HepG2 (cell line): ENCODE measurements around the gene ASB16. TPM values are rescaled to one million over a fixed set of nuclear protein-coding genes. Genes with fewer than 3 reads are reported as not detected.
A peak's percentile ranks its signal among the peaks of the same experiment; 100 is the strongest.

Experiments
- AGO1 ChIP-seq: fragments of 200-400 bp; formaldehyde crosslinking; IDR thresholded peaks from 2 replicates; pipeline ENCODE4 v1.6.1; 2017; ENCODE audit warnings: mild to moderate bottlenecking, low read depth, low read length, moderate library complexity; ENCODE audit not compliant: poor library complexity, severe bottlenecking
- ATF4 ChIP-seq, 2 experiments: fragments of 450-650 bp in 1 of 2; sonication (generic) in 1 of 2; formaldehyde crosslinking; IDR thresholded peaks; 2 replicates each; pipeline versions ENCODE4 v1.5.0 to v1.8.0; 2020 to 2022; ENCODE audit warnings: mild to moderate bottlenecking in 1 of 2, missing genetic modification reagents in 1 of 2
- BCL3 ChIP-seq: sonication (generic); formaldehyde crosslinking; IDR thresholded peaks from 2 replicates; pipeline ENCODE4 v1.5.1; 2020; ENCODE audit warnings: mild to moderate bottlenecking, missing genetic modification reagents, moderate library complexity
- CBFB ChIP-seq: sonication (generic); formaldehyde crosslinking; IDR thresholded peaks from 2 replicates; pipeline ENCODE4 v1.4.0; 2020; ENCODE audit warnings: missing genetic modification reagents
- CREM ChIP-seq, 2 experiments: sonication (generic) in 1 of 2; formaldehyde crosslinking in 1 of 2; IDR thresholded peaks; 2 replicates each; pipeline versions ENCODE4 v1.4.0 to v1.6.1; 2016 to 2020; ENCODE audit warnings: antibody characterized with exemption in 1 of 2, mild to moderate bottlenecking in 1 of 2, missing genetic modification reagents in 1 of 2
- DPF2 ChIP-seq: sonication (generic); formaldehyde crosslinking; IDR thresholded peaks from 2 replicates; pipeline ENCODE4 v1.4.0; 2020; ENCODE audit warnings: mild to moderate bottlenecking, low read depth, missing genetic modification reagents, borderline replicate concordance
- HNRNPLL ChIP-seq: fragments of 200-400 bp; formaldehyde crosslinking; IDR thresholded peaks from 2 replicates; pipeline ENCODE4 v1.6.1; 2017; ENCODE audit warnings: mild to moderate bottlenecking, low read depth, low read length; ENCODE audit not compliant: poor library complexity, severe bottlenecking
- KDM1A ChIP-seq: IDR thresholded peaks from 2 replicates; pipeline ENCODE4 v1.6.1; 2016; ENCODE audit warnings: missing compliant biosample characterization
- PTBP1 ChIP-seq: fragments of 200-400 bp; formaldehyde crosslinking; IDR thresholded peaks from 2 replicates; pipeline ENCODE4 v1.6.1; 2018; ENCODE audit warnings: low read length, low read depth; ENCODE audit not compliant: poor library complexity, severe bottlenecking
- RBFOX2 ChIP-seq: fragments of 200-400 bp; formaldehyde crosslinking; IDR thresholded peaks from 2 replicates; pipeline ENCODE4 v1.6.1; 2017; ENCODE audit warnings: low read depth, mild to moderate bottlenecking, low read length
- SMARCC2 ChIP-seq: fragments of 450-650 bp; IDR thresholded peaks from 2 replicates; pipeline ENCODE4 v1.6.1; 2017; ENCODE audit warnings: antibody characterized with exemption, mild to moderate bottlenecking
- ZBTB38 ChIP-seq: sonication (generic); formaldehyde crosslinking; IDR thresholded peaks from 2 replicates; pipeline ENCODE4 v1.5.1; 2020; ENCODE audit warnings: mild to moderate bottlenecking, missing genetic modification reagents
- ZNF329 ChIP-seq: sonication (generic); formaldehyde crosslinking; IDR thresholded peaks from 2 replicates; pipeline ENCODE4 v1.9.0; 2021; ENCODE audit warnings: low read depth, mild to moderate bottlenecking, missing genetic modification reagents
- ZNF501 ChIP-seq: sonication (generic); formaldehyde crosslinking; IDR thresholded peaks from 2 replicates; pipeline ENCODE4 v1.5.1; 2020; ENCODE audit warnings: mild to moderate bottlenecking, moderate library complexity, missing genetic modification reagents
- ZNF556 ChIP-seq: sonication (generic); formaldehyde crosslinking; IDR thresholded peaks from 2 replicates; pipeline ENCODE4 v1.4.0; 2020; ENCODE audit warnings: mild to moderate bottlenecking, missing genetic modification reagents, borderline replicate concordance
- ZNF770 ChIP-seq: sonication (generic); formaldehyde crosslinking; IDR thresholded peaks from 2 replicates; pipeline ENCODE4 v1.5.0; 2020; ENCODE audit warnings: mild to moderate bottlenecking, missing genetic modification reagents
- polyA plus RNA-seq, 8 experiments: library from polyadenylated mRNA; depleted of rRNA in 3 of 8; stranded (reverse) in 7 of 8; unstranded in 1 of 8; fragments of >200 nt; fragmentation: Illumina TruSeq in 4 of 8; extraction: Trizol in 4 of 8; gene quantifications; 2 replicates each; pipeline versions ENCODE4 v1.2.1 to v1.2.3, GENCODE V29; 2011 to 2016; ENCODE audit warnings: low read depth in 4 of 8, missing spikeins in 1 of 8, mixed read lengths in 1 of 8; ENCODE audit not compliant: insufficient read depth in 1 of 8
- total RNA-seq, 5 experiments: library from RNA; depleted of rRNA; stranded (reverse); fragments of >200 nt; fragmentation: Illumina TruSeq; extraction: Trizol; gene quantifications; 2 replicates each; pipeline ENCODE4 v1.2.3, GENCODE V29; 2016; ENCODE audit warnings: low read depth in 1 of 5
- TF ChIP-seq, protein P1 (sequence below): sonication (generic); formaldehyde crosslinking; conservative IDR thresholded peaks from 2 replicates; pipeline ENCODE4 v1.4.0; 2020; ENCODE audit warnings: missing genetic modification reagents
- TF ChIP-seq, protein P2 (sequence below): sonication (generic); formaldehyde crosslinking; IDR thresholded peaks from 2 replicates; pipeline ENCODE4 v1.4.0; 2020; ENCODE audit warnings: missing genetic modification reagents

Gene ASB16
- total and polyA plus RNA-seq, 2 of the 13 experiments (the other 11 are each of a cell fraction or from before 2014, with no cell fraction given) = 0.07 TPM; not detected in 1

DNA sequence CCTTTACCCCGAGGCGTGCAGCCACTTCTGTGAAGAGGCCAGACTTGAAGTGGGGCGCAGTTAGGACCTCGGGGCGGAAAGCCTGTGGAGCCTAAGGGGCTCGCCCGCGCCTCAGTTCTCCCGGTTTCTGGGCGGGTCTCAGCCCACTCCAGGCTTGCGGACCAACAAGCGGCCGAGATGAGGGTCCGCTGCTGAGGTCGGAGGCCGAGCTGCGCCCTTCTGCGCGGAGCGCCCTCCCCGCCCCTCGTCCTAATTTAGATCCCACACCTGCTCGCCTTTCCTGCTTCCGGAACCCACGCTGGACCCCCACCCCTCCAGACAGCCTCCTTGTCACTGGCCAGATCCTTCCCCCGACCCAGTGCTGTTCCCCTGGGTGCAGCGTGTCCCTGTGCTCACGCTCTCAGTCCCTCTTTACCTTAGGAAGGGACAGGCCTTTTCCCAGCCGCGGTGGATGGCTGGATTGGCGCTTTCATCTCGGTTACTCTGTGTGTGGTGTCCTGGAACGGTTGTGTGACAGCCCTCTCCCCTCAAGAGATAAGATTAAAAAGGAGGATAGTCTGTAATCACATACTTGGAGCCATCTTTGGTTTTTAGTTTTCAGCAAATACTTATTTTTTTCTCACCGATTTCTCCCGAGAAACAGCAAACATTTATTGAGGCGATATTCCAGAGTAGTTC, 30.1 kb downstream of the ASB16 start (continued):
- TF ChIP-seq, protein P1, sequence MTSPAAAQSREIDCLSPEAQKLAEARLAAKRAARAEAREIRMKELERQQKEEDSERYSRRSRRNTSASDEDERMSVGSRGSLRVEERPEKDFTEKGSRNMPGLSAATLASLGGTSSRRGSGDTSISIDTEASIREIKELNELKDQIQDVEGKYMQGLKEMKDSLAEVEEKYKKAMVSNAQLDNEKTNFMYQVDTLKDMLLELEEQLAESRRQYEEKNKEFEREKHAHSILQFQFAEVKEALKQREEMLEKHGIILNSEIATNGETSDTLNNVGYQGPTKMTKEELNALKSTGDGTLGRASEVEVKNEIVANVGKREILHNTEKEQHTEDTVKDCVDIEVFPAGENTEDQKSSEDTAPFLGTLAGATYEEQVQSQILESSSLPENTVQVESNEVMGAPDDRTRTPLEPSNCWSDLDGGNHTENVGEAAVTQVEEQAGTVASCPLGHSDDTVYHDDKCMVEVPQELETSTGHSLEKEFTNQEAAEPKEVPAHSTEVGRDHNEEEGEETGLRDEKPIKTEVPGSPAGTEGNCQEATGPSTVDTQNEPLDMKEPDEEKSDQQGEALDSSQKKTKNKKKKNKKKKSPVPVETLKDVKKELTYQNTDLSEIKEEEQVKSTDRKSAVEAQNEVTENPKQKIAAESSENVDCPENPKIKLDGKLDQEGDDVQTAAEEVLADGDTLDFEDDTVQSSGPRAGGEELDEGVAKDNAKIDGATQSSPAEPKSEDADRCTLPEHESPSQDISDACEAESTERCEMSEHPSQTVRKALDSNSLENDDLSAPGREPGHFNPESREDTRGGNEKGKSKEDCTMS (CRISPR knock-in tag) = no peak
- no peak for TF ChIP-seq ZNF770
- TF ChIP-seq BCL3 (CRISPR knock-in tag) = no peak
- TF ChIP-seq RBFOX2 = peak; percentile 81
- no peak for TF ChIP-seq HNRNPLL
- no peak for TF ChIP-seq ZBTB38 (CRISPR knock-in tag)
- TF ChIP-seq CBFB (CRISPR knock-in tag) = no peak
- TF ChIP-seq ZNF501 (CRISPR knock-in tag) = peak; percentile 12; the same call in 1 of the 2 replicates
- 0 out of 2 replicates have a peak, but pooled peaks have one; percentile 25 for TF ChIP-seq DPF2 (CRISPR knock-in tag)
- TF ChIP-seq ZNF329 = peak; percentile 73; the same call in 1 of the 2 replicates
- peak; percentile 48 for TF ChIP-seq AGO1
- TF ChIP-seq SMARCC2 = no peak
- TF ChIP-seq KDM1A = no peak
- TF ChIP-seq, protein P2, sequence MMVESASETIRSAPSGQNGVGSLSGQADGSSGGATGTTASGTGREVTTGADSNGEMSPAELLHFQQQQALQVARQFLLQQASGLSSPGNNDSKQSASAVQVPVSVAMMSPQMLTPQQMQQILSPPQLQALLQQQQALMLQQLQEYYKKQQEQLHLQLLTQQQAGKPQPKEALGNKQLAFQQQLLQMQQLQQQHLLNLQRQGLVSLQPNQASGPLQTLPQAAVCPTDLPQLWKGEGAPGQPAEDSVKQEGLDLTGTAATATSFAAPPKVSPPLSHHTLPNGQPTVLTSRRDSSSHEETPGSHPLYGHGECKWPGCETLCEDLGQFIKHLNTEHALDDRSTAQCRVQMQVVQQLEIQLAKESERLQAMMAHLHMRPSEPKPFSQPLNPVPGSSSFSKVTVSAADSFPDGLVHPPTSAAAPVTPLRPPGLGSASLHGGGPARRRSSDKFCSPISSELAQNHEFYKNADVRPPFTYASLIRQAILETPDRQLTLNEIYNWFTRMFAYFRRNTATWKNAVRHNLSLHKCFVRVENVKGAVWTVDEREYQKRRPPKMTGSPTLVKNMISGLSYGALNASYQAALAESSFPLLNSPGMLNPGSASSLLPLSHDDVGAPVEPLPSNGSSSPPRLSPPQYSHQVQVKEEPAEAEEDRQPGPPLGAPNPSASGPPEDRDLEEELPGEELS (CRISPR knock-in tag) = peak; percentile 35
- no peak for TF ChIP-seq ATF4 (CRISPR knock-in tag; IDR thresholded peaks at IDR 0.05)
- peak; percentile 76 for TF ChIP-seq ZNF556 (CRISPR knock-in tag)
- peak; percentile 42 for TF ChIP-seq PTBP1
- no peak for TF ChIP-seq CREM (IDR thresholded peaks at IDR 0.05)
- no peak for TF ChIP-seq CREM (CRISPR knock-in tag; IDR thresholded peaks at IDR 0.05)
